ENCODE data around the gene OPCML. TPM values are rescaled to one million over a fixed set of nuclear protein-coding genes. Genes with fewer than 3 reads are reported as not detected.

OPCML gene
- total and polyA plus RNA-seq, 12 donors: under 0.01 to 1.2 (median 0.39) TPM

DNA sequence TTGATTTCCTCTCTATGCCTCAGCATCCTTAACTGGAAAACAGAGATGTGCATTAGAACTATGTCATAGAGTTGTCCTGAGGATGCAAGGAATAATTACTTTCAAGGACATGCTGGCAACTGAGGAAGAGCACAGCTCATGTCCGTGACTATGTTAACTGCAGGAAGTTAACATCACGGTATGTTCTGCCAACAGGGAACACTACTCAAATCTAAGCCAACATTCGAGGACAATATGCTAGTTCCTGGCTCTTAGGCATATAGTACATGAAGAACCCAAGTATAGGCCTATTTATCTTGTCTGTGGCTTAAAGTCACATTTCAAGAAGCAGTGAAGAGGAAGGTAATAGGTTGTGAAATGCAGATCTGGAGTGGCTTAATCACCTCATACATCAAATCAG is 1032.6 kb downstream of the OPCML start:
- no peak overlapping the region for H3K27ac ChIP-seq
- DNase-seq: no peak
- no peak overlapping the region for H3K4me3 ChIP-seq
- no peak for ATAC-seq
- peaks cover 0 to 4% (median 0%) of the 10 kb centered on the region in 11 donors for H3K9me3 ChIP-seq
- H3K36me3 ChIP-seq: no peaks in the 10 kb centered on the region
- TF ChIP-seq, protein P1, sequence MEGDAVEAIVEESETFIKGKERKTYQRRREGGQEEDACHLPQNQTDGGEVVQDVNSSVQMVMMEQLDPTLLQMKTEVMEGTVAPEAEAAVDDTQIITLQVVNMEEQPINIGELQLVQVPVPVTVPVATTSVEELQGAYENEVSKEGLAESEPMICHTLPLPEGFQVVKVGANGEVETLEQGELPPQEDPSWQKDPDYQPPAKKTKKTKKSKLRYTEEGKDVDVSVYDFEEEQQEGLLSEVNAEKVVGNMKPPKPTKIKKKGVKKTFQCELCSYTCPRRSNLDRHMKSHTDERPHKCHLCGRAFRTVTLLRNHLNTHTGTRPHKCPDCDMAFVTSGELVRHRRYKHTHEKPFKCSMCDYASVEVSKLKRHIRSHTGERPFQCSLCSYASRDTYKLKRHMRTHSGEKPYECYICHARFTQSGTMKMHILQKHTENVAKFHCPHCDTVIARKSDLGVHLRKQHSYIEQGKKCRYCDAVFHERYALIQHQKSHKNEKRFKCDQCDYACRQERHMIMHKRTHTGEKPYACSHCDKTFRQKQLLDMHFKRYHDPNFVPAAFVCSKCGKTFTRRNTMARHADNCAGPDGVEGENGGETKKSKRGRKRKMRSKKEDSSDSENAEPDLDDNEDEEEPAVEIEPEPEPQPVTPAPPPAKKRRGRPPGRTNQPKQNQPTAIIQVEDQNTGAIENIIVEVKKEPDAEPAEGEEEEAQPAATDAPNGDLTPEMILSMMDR (IDR thresholded peaks at IDR 0.05): no peak
- H3K27me3 ChIP-seq: peaks cover 0 to 17% (median 3%) of the 10 kb centered on the region in 7 donors
- H3K4me1 ChIP-seq: no peaks in the 10 kb centered on the region
- intact Hi-C loops (cut with DNase I): loop anchor here in 1 of 10 donors (10.0 kb wide), 2 partner anchors 45 to 305 kb away; no protein-coding TSS in a partner anchor
- WGBS, 2 donors: 55 to 59% methylated on average over 3 of the region's 3 CpGs

DNA sequence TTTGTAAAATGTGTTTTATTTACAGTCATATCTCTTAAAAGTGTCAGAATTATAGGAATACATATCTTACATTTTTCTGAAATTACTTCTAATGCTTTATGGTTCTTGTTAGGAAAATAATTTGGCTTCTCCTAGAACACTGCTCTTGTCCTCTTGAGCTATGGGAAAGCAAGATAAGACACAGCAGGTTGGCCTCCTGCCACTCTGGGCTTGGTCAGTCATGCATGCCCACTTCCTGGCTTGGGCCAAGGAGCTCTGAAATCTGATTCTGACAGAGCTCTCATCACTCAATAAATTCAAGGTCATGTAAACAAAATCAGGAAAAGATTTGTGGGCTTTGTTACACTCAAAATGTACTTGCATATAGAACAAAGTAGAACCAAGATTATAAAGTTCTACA is 1036.0 kb downstream of the OPCML start:
- Histone ChIP-seq H3K36me3 (no peaks in the 10 kb centered on the region), H3K27me3 (no peaks in the 10 kb centered on the region), H3K4me3 (no peak overlapping the region), H3K9me3 (peaks cover 0 to 4% (median 0%) of the 10 kb centered on the region in 11 donors), H3K27ac (no peak overlapping the region), H3K4me1 (no peaks in the 10 kb centered on the region)
- intact Hi-C loops (cut with DNase I): loop anchor here in 1 of 10 donors (10.0 kb wide), 2 partner anchors 48 to 302 kb away; no protein-coding TSS in a partner anchor
- DNase-seq (no peak), ATAC-seq (no peak)
- TF ChIP-seq, protein P1 (IDR thresholded peaks at IDR 0.05): no peak

DNA sequence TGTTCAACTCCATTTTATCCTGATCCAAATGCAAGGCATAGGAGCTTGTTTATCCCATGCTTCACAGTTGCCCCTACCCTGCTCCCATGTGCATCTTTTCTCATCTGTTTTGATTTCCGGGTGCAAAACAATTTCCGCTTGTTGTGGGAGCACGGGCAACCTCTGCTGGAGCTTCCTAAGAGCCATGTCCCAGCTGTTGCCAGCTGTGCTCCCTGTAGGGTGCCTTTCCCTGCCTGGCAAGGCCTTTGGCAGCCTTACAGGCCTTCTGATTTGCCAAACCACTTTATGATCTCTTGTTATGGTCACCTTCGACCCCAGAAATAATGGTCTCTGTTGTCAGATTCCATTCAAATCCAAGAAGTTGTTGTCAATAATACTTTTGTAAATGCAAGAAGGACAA is 1038.5 kb downstream of the OPCML start:
- no peak for DNase-seq
- TF ChIP-seq, protein P1 (IDR thresholded peaks at IDR 0.05): no peak
- ATAC-seq: no peak
- WGBS, 2 donors: 52 to 54% methylated on average over 4 of the region's 4 CpGs
- Histone ChIP-seq H3K9me3 (peaks cover 0 to 9% (median 0%) of the 10 kb centered on the region in 11 donors), H3K4me1 (no peaks in the 10 kb centered on the region), H3K27ac (no peak overlapping the region), H3K4me3 (no peak overlapping the region), H3K36me3 (no peaks in the 10 kb centered on the region), H3K27me3 (no peaks in the 10 kb centered on the region)
- intact Hi-C loops (cut with DNase I): loop anchor here in 1 of 10 donors (10.0 kb wide), 2 partner anchors 51 to 299 kb away; no protein-coding TSS in a partner anchor

DNA sequence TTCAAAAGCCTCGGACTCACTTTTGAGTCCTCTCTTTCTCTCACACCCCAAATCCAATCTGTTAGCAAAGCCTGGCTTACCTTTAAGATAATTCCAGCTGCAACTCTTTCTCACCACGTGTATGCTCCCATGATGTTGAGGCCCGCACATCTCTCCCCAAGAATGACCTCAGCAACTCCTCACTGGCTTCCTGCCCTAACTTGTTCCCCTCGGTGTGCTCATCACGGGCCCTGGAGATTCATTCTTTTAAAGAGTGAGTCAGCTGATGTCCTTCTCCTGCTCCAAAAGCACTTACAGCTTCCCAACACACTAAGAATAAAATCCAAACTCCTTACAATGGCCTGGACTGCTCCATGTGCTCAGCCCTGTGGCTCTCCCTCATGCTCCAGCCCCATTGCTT is 1041.3 kb downstream of the OPCML start:
- ATAC-seq (peak in 2 of 8 donors; percentile 27), DNase-seq (no peak)
- Histone ChIP-seq H3K9me3 (peaks cover 0 to 15% (median 2%) of the 10 kb centered on the region in 11 donors), H3K4me3 (no peak overlapping the region), H3K4me1 (no peaks in the 10 kb centered on the region), H3K27me3 (no peaks in the 10 kb centered on the region), H3K36me3 (no peaks in the 10 kb centered on the region), H3K27ac (no peak overlapping the region)
- TF ChIP-seq, protein P1 (IDR thresholded peaks at IDR 0.05): no peak
- intact Hi-C loops (cut with DNase I): loop anchor here in 1 of 10 donors (10.0 kb wide), 2 partner anchors 54 to 296 kb away; no protein-coding TSS in a partner anchor
- WGBS, 2 donors: 51 to 59% methylated on average over 5 of the region's 5 CpGs
